ENCODE data around the gene SMARCAD1. TPM values are rescaled to one million over a fixed set of nuclear protein-coding genes. Genes with fewer than 3 reads are reported as not detected.

Gene SMARCAD1
- total RNA-seq, 1 donor from 2014 or later, result 36.0 TPM

DNA sequence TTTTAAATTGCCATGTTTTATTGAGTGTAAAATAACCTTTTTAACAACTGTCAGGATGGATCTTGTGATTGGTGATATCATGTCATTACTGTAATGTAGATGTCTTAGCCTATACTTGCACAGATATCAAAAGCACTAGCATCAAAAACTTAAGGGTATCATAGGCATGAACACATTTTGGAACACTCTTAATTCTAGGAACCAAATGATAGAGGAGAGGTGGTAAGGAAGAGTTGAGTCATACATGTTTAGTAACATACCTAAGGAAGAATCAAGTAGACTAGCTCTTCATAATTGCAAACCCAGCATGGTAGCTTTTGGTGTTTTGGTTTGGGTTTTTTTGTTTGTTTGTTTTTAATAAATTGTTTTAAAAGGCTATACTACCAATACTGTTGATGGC is 43.4 kb downstream of the SMARCAD1 start:
- Histone ChIP-seq H3K4me1 (ENCODE audit: insufficient read depth, low read length) (no peaks in the 10 kb centered on the region), H3K4me3 (ENCODE audit: insufficient read depth, low read depth, low read length) (no peak overlapping the region), H3K9ac (ENCODE audit: low read length) (no peak overlapping the region), H4K20me1 (ENCODE audit: insufficient read depth, low read length) (no peaks in the 10 kb centered on the region), H3K79me2 (ENCODE audit: insufficient read depth, low read length) (peaks cover 2% of the 10 kb centered on the region), H3K9me3 (ENCODE audit: insufficient read depth, low read depth, low read length) (no peaks in the 10 kb centered on the region), H3K27me3 (ENCODE audit: insufficient read depth, low read length) (no peaks in the 10 kb centered on the region), H3K27ac (ENCODE audit: low read depth, low read length) (no peak overlapping the region), H3K36me3 (ENCODE audit: insufficient read depth, low read length) (peaks cover 31% of the 10 kb centered on the region), H3K4me2 (ENCODE audit: low read length) (no peak overlapping the region), H2AFZ (ENCODE audit: low read depth, low read length) (no peak overlapping the region)
- Mint-ChIP-seq H3K9me3 (ENCODE audit: unreplicated experiment) (no peaks in the 10 kb centered on the region), H3K36me3 (ENCODE audit: low read depth, unreplicated experiment) (peaks cover 5% of the 10 kb centered on the region), H3K27ac (ENCODE audit: unreplicated experiment) (no peak overlapping the region), H3K4me1 (ENCODE audit: low read depth, unreplicated experiment) (no peaks in the 10 kb centered on the region), H3K27me3 (ENCODE audit: low read depth, unreplicated experiment) (no peaks in the 10 kb centered on the region), H3K4me3 (ENCODE audit: unreplicated experiment) (no peak overlapping the region)
- TF ChIP-seq, protein P1, sequence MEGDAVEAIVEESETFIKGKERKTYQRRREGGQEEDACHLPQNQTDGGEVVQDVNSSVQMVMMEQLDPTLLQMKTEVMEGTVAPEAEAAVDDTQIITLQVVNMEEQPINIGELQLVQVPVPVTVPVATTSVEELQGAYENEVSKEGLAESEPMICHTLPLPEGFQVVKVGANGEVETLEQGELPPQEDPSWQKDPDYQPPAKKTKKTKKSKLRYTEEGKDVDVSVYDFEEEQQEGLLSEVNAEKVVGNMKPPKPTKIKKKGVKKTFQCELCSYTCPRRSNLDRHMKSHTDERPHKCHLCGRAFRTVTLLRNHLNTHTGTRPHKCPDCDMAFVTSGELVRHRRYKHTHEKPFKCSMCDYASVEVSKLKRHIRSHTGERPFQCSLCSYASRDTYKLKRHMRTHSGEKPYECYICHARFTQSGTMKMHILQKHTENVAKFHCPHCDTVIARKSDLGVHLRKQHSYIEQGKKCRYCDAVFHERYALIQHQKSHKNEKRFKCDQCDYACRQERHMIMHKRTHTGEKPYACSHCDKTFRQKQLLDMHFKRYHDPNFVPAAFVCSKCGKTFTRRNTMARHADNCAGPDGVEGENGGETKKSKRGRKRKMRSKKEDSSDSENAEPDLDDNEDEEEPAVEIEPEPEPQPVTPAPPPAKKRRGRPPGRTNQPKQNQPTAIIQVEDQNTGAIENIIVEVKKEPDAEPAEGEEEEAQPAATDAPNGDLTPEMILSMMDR (IDR thresholded peaks at IDR 0.05; ENCODE audit: insufficient read depth, low read depth, low read length), result no peak
- TF ChIP-seq EZH2 (IDR thresholded peaks at IDR 0.05; ENCODE audit: insufficient read depth, low read length), result no peak
- DNase-seq (ENCODE audit: low read depth) (no peak), FAIRE-seq (no peak)

DNA sequence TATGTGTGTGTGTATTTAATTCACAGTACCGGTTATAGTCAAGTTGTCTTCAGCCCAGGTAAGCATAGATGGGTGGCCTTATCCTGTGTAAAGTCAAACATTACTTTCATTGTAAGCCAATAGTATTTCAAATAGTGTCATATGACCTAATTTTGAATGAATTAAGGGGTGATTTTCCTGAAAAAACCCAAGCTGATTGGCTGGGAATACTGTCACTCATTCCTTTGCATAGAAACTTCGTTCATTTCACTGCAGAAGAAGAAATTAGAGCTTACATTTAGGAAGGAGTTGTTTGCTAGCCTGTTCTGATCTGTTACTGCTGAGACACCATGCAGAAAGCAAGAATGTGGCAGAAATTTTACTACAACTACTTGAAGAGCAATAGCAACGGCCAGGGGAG is 45.4 kb downstream of the SMARCAD1 start:
- H3K36me3 Mint-ChIP-seq (ENCODE audit: low read depth, unreplicated experiment), result peaks cover 8% of the 10 kb centered on the region

More for the DNA sequence above, 45.4 kb downstream of the SMARCAD1 start:
- H3K27ac Mint-ChIP-seq (ENCODE audit: unreplicated experiment), result no peak overlapping the region
- Histone ChIP-seq H3K4me1 (ENCODE audit: insufficient read depth, low read length) (no peaks in the 10 kb centered on the region), H3K4me2 (ENCODE audit: low read length) (no peak overlapping the region), H2AFZ (ENCODE audit: low read depth, low read length) (no peak overlapping the region), H3K9ac (ENCODE audit: low read length) (no peak overlapping the region), H3K27ac (ENCODE audit: low read depth, low read length) (no peak overlapping the region), H4K20me1 (ENCODE audit: insufficient read depth, low read length) (no peaks in the 10 kb centered on the region), H3K79me2 (ENCODE audit: insufficient read depth, low read length) (peaks cover under 1% of the 10 kb centered on the region), H3K36me3 (ENCODE audit: insufficient read depth, low read length) (peaks cover 16% of the 10 kb centered on the region), H3K9me3 (ENCODE audit: insufficient read depth, low read depth, low read length) (no peaks in the 10 kb centered on the region), H3K4me3 (ENCODE audit: insufficient read depth, low read depth, low read length) (no peak overlapping the region), H3K27me3 (ENCODE audit: insufficient read depth, low read length) (no peaks in the 10 kb centered on the region)
- peaks cover 2% of the 10 kb centered on the region for H3K4me1 Mint-ChIP-seq (ENCODE audit: low read depth, unreplicated experiment)
- FAIRE-seq (no peak), DNase-seq (ENCODE audit: low read depth) (peak; percentile 22)
- no peaks in the 10 kb centered on the region for H3K9me3 Mint-ChIP-seq (ENCODE audit: unreplicated experiment)
- no peak overlapping the region for H3K4me3 Mint-ChIP-seq (ENCODE audit: unreplicated experiment)
- H3K27me3 Mint-ChIP-seq (ENCODE audit: low read depth, unreplicated experiment), result no peaks in the 10 kb centered on the region
- TF ChIP-seq, protein P1 (IDR thresholded peaks at IDR 0.05; ENCODE audit: insufficient read depth, low read depth, low read length), result no peak
- TF ChIP-seq EZH2 (IDR thresholded peaks at IDR 0.05; ENCODE audit: insufficient read depth, low read length), result no peak
